SK-N-MC (cell line): ENCODE data around the gene TBXA2R.

Experiments used
- EZH2 ChIP-seq: fragments of 200-600 bp; sonication (generic); IDR thresholded peaks from one replicate; pipeline ENCODE4 v1.6.1; 2017; ENCODE audit warnings: antibody characterized with exemption
- FOXP2 ChIP-seq: optimal IDR thresholded peaks from 2 replicates; pipeline ENCODE3; 2011; ENCODE audit warnings: mild to moderate bottlenecking, moderate library complexity; ENCODE audit not compliant: insufficient read depth; ENCODE audit errors: extremely low read length, control extremely low read depth
- POLR2AphosphoS5 ChIP-seq: IDR thresholded peaks from 2 replicates; pipeline ENCODE4 v1.6.1; 2012; ENCODE audit warnings: mild to moderate bottlenecking, low read depth, low read length, borderline replicate concordance

DNA sequence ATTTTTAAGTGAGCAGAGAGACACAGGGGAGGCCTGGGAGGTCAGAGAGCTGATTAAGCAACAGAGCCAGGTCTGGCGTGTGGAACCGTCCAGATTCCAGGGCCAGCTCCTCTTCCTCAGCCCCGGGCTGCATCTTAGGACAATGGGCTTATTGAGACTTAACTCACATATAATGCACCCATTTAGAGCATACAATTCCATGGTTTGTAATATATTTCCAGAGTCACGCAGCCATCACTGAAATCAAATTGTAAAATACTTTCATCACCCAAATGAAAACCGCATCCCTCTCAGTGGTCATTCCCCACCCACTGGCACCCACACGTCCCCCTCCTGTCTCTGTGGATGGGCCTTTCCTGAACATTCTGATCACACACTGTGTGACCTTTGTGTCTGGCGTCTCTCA lies 36.1 kb downstream of the TBXA2R start:
- no peak for TF ChIP-seq EZH2
- TF ChIP-seq POLR2AphosphoS5: no peak
- TF ChIP-seq FOXP2: no peak
